GM18526 (cell line): ENCODE results near the gene RAC2.

ENCODE experiments used
- POLR2A ChIP-seq: IDR thresholded peaks from 3 replicates; pipeline ENCODE4 v1.6.1; 2011; ENCODE audit not compliant: insufficient read length; ENCODE audit errors: extremely low read depth

RAC2 gene

DNA sequence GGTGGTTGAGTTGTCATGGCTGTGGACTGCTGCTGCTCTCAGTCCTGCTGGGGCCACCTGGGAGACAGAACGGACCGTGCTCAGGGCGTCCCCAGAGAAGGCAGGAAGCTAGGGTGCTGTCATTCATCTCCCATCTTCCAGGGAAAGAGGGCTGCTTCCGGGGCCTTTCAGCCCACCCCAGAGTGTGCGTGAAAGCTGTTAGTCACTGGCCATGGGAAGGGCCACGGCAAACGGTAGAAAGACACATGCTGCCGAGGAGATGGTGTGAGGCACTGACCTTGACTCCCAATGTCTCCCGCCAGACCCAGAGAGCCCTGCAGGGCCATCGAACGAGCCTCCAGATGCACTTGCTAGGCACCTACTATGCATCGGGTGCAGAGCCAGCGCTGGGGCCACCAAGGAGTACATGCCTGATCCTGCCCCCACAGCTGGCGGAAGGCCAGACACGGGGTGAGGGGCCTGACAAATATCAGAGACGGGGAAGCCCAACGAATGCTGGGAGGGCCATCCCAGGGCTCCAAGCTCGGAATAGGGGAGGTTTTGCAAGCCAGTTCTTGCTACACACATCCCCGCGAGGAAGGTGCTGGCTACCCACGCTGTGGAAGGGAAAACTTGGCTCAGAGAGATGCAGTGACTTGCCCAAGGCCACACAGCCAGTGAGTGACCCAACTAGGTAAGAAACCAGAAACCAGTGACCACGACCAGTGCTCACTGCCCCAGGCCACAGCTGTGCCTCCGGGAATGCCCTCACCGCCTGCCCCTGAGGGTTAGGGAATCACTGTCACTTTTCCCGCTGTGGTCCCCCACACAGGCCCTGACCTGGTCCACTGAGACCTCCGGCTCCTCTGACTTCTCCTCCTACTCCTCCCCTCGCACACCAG is 10.1 kb downstream of the RAC2 start:
- no peak for TF ChIP-seq POLR2A

DNA sequence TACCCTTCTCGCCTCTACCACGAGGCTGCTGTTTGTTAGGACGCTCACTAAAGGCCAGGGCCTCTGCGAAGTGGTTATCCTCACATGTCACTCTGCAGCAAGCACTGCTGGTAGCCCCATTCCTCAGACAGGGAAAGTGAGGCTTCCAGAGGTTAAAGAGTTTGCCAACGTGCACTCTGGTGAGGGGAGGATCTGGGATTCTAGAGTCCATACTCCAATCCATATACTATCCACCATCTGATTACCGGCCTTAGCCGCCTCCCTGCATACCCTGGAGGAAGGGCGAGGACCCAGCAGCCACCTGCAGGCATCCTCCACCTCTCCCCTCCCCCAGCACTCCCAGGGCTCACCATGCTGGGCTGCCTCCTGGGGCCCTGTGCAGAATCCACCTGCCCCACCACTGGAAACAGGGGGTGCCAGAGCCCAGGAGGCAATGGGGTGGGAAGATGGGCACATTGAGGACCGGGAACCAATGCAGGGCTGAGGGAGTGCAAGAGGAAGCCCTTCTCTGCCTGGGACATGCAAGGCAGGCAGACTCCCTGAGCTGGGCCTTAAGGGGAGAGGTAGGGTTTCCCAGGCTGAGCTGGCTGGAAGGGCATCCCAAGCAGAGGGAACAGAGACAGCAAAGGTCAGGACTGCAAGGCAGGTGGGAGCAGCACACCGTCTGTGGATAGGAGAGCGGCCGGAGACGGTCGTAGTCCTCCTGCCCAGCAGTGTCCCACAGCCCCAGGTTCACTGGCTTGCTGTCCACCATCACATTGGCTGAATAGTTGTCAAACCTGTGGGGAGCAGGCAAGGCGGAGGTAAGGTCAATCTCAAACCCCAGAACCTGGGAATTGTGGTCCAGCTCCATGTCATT is 11.7 kb downstream of the RAC2 start:
- peak; percentile 30 for TF ChIP-seq POLR2A

DNA sequence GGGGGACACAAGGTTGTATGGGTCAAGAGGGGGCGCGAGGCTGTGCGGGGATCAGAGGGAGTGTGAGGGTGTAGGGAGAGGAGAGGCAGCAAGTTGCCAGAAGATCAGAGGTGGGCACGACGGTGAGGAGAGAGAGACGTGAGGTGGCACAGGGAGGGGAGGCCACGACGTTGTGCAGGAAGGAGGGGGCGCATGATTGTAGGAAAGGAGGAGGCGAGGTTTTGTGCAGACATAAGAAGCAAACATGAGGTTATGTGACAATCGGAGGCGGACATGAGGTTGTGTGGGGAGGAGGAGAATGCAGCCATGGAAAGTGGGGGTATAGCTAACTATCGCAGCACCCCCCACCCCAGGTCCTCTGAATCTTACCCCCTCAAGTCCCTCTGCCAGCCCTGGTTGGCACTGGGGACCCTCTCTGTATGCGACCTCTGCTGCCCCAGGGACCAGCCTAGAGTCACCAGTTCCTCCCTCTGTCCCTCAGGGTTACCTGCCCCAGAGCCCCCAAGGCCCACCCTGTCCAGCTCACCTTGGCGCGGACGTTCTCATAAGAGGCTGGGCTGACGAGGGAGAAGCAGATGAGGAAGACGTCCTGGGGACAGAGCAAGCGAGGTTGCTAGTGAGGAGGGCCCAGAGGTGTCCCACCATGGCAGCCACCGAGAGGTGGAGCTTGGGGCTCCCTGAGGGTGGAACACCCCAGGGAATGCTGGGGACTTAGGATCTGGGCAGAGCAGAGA is 12.5 kb downstream of the RAC2 start:
- no peak for TF ChIP-seq POLR2A

DNA sequence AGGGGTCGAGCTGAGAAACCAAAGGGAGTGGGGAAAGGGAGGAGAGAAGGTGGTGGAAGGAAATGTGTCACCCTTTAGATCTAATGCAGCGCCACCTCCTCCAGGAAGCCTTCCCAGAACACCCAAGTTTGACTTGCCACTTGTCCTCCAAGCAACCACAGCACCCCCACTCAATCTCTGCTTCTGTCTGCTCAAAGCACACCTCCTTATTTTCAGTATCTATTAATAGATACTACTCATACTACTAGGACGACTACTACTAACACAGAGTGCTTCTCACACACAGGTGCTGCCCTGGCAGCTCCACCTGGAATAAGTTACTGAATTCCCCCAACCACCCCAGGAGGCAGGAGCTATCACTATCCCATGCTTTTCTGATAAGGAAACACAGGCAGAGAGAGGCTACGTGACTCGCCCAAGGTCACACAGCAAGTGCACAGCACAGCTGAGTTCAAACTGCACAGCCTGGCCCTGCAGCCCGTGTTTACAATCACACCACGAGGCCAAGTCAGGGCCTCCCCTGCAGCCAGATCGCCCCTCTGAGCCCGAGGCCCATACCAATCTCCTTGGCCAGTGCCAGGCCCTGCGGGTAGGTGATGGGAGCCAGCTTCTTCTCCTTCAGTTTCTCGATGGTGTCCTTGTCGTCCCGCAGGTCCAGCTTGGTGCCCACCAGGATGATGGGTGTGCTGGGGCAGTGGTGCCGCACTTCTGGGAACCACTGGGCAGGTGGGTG is 13.2 kb downstream of the RAC2 start:
- TF ChIP-seq POLR2A: no peak

DNA sequence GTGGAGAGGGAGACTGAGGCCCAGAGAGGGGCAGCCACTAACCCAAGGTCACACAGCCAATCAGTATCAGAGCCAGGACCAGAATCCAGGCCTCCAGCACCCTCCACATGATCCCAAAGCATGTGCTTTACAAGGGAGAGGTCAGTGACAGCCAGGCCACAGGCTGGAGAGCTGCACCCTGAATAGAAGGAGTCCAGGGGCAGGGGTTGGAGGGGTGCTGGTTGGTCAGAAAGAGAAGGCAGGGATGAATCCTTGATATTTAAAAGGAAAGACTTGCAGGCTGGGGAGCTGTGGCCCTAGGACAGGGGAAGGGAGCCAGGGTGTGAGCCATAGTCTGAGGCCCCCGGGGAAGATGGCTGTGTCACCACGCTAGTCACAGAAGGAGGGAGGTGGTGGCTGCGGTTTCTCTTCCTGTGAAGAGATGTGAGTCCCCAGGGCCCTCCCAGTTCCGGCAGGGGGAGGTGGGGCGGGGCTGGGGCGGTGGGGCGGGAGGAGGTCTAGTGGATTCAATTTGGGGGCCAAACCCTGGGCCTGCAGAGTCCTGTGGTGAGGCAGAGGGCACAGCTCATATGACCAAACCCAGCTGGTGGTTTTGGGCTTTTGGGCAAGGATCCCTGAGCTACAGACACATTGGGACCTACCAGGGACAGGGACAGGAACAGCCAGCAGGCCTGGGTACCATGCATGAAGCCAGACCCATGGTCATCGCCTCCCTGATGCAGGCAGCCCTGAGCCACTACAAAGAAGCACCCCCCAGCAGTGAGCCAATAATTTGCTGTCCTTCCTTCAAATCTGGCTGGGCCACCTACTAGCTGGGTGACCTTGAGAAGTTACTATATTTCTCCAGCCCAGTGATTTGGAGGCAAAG is 14.0 kb downstream of the RAC2 start:
- peak; percentile 28 for TF ChIP-seq POLR2A

DNA sequence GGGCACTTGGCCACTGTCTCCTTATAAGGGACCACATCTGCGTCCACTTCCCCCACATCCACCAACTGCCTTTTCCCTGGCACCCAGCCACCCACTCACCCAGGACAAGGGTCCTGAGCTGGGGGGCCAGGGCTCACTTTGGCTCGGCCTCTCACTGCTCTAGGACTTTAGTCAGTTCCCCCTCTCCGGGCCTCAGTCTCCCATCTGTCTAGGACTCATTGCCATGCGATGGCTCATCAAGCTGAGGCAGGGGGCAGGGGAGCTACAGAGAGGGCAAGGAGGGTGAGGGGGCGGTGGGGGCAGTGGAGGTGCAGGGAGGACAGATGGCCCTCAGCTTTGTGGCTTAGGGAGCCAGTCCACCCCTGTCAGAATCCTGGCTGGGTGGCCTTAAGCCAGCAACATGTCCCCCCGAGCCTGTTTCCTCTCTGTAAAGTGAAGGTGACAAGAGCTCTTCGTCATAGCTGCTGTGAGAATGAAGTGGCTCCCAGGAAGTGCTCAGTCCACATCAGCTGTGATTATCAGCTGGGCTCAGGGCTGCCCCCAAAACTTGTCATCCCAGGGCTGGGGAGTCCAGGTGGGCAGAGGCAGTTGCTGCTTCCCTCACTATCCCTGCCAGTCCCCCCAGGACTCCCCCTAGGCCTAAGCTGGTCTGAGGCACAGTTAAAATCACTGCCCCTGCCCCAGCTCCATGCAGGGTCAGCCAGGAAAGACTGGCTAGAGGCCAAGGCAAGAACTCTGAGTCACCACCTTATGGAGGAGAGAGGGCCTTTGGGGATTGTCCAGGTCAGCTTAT is 14.9 kb downstream of the RAC2 start:
- peak; percentile 1 for TF ChIP-seq POLR2A

DNA sequence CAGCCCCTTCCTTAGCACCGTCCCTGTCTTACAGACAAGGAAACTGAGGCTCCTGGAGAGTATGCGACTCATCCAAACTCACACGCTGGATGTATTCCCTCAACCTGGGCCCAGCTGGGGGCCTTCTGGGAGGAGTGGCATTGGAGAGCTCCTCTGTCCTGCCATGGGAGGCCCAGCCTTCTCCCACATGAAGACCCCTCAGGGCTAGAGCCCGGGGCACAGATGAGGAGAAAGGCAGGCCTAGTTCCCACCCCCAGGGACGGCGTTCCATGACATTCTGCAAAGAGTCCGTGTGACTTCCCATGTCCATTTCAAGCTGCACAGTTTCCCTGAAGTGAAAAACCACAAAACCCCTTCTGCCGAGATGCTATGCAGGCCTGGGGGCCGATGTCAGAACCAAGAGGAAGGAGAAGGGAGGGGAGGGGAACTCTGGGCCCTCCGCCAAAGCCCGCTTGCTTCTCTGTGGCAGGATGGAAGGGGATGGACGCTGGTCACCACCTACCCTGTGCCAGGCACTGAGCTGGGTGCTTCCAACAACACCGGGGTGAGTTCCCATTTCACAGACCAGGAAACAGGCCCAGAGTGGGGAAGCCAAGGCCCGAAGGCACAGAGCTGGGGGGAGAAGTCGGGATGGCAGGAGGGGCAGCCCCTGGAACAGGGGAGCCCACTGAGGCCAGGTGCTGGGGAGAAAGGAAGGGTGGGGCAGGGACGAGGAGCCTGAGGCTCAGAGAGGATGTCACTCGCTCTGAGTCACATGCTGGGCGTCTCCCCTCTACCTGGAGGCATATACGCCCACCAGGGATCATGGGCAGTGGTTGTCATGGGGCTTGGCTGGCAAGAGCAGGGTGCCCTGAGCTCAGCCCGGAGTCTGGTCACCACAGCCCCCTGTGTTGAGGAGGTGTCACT is 15.7 kb downstream of the RAC2 start:
- TF ChIP-seq POLR2A: peak; percentile 14

DNA sequence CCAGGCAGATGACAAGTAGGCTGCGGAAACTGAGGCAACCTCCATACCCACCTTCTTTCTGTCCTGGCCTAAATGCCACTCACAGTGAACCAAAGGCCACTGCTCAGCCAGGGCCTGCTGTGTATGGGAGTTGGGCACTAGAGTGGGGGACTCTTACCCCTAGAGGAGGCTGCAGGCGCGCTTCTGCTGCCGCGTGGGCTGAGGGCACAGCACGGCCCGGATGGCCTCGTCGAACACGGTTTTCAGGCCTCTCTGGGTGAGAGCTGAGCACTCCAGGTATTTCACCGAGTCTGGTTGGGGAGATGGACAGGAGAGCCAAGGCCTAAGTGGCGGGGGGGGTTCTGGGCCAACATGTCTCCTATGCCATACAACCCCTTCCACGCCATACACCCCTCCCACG is 17.6 kb downstream of the RAC2 start:
- no peak for TF ChIP-seq POLR2A

DNA sequence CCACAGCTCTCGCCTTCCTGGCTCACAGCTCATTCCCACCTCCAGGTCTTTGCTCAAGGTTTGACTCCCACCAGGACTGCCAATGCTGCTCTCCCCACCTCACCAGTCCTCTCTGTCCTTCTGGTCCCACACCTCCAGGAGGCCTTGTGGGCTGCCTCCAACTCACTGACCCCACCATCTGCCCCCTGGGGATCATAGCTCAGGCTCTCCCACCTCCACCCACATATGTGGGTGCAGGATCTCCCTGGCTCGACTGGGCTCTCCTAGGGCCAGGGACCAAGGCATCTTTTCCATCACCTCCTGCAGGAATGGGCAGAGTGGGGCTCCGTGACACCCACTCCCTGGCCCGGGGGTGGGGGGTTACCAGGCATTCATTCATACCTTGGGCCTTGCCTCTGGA is 18.0 kb downstream of the RAC2 start:
- TF ChIP-seq POLR2A: no peak

DNA sequence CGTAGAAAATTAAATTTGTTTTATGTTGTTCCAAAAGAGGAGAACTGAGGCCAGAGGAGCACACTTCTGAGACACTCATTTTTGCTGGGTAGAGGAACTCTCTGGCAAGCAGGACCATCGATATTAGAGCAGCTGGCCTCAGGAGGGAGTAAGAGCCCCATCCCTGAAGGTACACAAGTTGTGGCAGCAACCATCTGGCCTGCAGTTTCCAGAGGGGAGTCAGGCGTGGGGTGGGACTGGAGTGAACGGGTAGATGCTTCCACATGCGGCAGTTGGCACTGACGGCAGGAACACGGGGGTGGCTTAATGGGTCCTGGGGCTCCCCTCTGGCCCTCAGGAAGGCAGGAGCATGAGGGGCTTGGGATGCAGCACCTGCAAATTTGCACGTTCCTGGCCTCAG is 18.6 kb downstream of the RAC2 start:
- TF ChIP-seq POLR2A: no peak

DNA sequence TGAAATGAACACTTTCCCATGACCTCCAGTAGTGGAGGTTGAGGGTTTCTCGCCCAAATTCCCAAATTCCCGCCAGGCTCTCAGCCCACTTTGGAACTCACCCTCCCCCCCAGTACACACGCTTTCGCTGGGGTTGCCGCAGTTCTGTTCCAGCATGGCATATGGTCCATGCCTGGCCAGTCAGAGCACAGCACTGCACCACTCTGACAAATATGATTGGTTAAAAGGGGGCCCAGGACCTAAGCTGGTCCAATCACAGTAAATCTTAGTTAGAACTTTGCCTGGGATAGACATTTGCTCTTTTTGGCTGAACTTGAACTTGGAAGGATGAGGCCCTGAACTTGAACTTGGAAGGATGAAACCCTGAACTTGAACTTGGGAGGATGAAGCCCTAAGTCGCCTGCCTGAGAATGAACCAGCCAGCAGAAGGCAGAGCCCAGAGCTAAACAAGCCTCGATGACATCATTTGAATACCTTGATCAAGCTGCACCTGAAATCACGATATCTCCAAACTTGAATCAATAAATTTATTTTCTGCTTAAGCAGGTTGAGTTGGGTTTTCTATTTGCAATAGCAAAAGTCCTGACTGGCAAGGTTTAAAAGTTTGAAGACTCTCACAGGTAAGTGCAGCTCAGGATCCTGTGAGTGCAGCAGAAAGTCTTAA is 19.2 kb downstream of the RAC2 start:
- no peak for TF ChIP-seq POLR2A
